ENCODE results near the gene CTAG1B.

Gene CTAG1B

DNA sequence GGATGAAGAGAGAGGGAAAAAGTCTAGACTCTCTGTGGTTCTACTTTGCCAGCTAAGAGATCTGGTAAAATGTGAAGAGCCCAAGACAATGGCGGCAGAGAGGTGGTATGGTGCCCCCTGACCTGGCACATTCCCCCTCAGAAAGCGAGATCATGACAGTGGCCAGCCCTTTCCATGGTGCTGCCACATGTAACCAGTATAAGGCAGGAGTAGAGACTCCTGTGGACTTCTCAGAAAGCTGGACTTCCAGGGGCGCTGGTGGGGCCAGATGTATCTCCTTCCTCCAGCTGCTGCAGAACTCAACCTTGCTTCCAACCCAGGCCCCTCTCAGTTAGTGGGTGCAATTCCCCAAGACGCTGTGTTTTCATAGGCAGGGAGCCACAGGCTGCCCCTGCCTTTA is 24.6 kb downstream of the CTAG1B start:
- ATAC-seq, result no peak
- TF ChIP-seq PPARA (CRISPR knock-in tag; IDR thresholded peaks at IDR 0.05; ENCODE audit: borderline replicate concordance) (no peak), GLIS3 (CRISPR knock-in tag; IDR thresholded peaks at IDR 0.05) (no peak), PATZ1 (CRISPR knock-in tag; IDR thresholded peaks at IDR 0.05; ENCODE audit: borderline replicate concordance) (no peak), ZNF70 (CRISPR knock-in tag; IDR thresholded peaks at IDR 0.05) (no peak), ZFP30 (CRISPR knock-in tag; IDR thresholded peaks at IDR 0.05) (no peak), ZNF8 (CRISPR knock-in tag; IDR thresholded peaks at IDR 0.05) (no peak), POU6F1 (CRISPR knock-in tag; IDR thresholded peaks at IDR 0.05; ENCODE audit: borderline replicate concordance, low read depth) (no peak), TCF4 (CRISPR knock-in tag; IDR thresholded peaks at IDR 0.05; ENCODE audit: borderline replicate concordance) (no peak), BACH2 (CRISPR knock-in tag; IDR thresholded peaks at IDR 0.05; ENCODE audit: borderline replicate concordance) (no peak)

DNA sequence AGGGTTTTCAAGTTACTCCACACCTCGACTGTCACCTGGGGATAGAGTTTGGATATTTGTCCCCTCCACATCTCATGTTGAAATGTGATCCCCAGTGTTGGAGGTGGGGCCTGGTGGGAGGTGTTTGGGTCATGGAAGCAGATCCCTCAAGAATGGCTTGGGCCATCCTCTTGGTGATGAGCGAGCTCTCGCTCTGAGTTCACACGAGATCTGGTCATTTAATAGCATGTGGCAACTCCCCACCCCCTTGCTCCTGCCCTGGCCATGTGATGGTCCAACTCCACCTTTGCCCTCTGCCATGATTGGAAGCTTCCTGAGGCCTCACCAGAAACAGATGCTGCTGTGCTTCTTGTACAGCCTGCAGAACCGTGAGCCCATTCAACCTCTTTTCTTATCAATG is 25.9 kb downstream of the CTAG1B start:
- ATAC-seq, result no peak
- TF ChIP-seq PPARA (CRISPR knock-in tag; IDR thresholded peaks at IDR 0.05; ENCODE audit: borderline replicate concordance) (no peak), GLIS3 (CRISPR knock-in tag; IDR thresholded peaks at IDR 0.05) (no peak), OSR1 (CRISPR knock-in tag; IDR thresholded peaks at IDR 0.05) (no peak), CSRNP3 (CRISPR knock-in tag; IDR thresholded peaks at IDR 0.05) (no peak), POU6F1 (CRISPR knock-in tag; IDR thresholded peaks at IDR 0.05; ENCODE audit: borderline replicate concordance, low read depth) (no peak), ZNF8 (CRISPR knock-in tag; IDR thresholded peaks at IDR 0.05) (no peak), TOX (CRISPR knock-in tag; IDR thresholded peaks at IDR 0.05; ENCODE audit: borderline replicate concordance) (no peak), SNAI2 (CRISPR knock-in tag; IDR thresholded peaks at IDR 0.05) (no peak), ZFP30 (CRISPR knock-in tag; IDR thresholded peaks at IDR 0.05) (no peak), ARNTL (CRISPR knock-in tag; IDR thresholded peaks at IDR 0.05; ENCODE audit: borderline replicate concordance, low read depth) (no peak), CSDC2 (CRISPR knock-in tag; IDR thresholded peaks at IDR 0.05) (no peak), ZNF70 (CRISPR knock-in tag; IDR thresholded peaks at IDR 0.05) (no peak), TCF4 (CRISPR knock-in tag; IDR thresholded peaks at IDR 0.05; ENCODE audit: borderline replicate concordance) (no peak), RARB (CRISPR knock-in tag; IDR thresholded peaks at IDR 0.05) (no peak)
- TF ChIP-seq, protein P1, sequence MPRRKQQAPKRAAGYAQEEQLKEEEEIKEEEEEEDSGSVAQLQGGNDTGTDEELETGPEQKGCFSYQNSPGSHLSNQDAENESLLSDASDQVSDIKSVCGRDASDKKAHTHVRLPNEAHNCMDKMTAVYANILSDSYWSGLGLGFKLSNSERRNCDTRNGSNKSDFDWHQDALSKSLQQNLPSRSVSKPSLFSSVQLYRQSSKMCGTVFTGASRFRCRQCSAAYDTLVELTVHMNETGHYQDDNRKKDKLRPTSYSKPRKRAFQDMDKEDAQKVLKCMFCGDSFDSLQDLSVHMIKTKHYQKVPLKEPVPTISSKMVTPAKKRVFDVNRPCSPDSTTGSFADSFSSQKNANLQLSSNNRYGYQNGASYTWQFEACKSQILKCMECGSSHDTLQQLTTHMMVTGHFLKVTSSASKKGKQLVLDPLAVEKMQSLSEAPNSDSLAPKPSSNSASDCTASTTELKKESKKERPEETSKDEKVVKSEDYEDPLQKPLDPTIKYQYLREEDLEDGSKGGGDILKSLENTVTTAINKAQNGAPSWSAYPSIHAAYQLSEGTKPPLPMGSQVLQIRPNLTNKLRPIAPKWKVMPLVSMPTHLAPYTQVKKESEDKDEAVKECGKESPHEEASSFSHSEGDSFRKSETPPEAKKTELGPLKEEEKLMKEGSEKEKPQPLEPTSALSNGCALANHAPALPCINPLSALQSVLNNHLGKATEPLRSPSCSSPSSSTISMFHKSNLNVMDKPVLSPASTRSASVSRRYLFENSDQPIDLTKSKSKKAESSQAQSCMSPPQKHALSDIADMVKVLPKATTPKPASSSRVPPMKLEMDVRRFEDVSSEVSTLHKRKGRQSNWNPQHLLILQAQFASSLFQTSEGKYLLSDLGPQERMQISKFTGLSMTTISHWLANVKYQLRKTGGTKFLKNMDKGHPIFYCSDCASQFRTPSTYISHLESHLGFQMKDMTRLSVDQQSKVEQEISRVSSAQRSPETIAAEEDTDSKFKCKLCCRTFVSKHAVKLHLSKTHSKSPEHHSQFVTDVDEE (CRISPR knock-in tag; IDR thresholded peaks at IDR 0.05), result no peak
- TF ChIP-seq, protein P2, sequence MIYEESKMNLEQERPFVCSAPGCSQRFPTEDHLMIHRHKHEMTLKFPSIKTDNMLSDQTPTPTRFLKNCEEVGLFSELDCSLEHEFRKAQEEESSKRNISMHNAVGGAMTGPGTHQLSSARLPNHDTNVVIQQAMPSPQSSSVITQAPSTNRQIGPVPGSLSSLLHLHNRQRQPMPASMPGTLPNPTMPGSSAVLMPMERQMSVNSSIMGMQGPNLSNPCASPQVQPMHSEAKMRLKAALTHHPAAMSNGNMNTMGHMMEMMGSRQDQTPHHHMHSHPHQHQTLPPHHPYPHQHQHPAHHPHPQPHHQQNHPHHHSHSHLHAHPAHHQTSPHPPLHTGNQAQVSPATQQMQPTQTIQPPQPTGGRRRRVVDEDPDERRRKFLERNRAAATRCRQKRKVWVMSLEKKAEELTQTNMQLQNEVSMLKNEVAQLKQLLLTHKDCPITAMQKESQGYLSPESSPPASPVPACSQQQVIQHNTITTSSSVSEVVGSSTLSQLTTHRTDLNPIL (CRISPR knock-in tag; IDR thresholded peaks at IDR 0.05; ENCODE audit: low read depth), result no peak

- ATAC-seq, result no peak
- no peak for TF ChIP-seq BACH2 (CRISPR knock-in tag; IDR thresholded peaks at IDR 0.05; ENCODE audit: borderline replicate concordance)
- no peak for TF ChIP-seq ISL1 (CRISPR knock-in tag; IDR thresholded peaks at IDR 0.05)
- no peak for TF ChIP-seq ZFP30 (CRISPR knock-in tag; IDR thresholded peaks at IDR 0.05)
- TF ChIP-seq ESRRG (CRISPR knock-in tag; IDR thresholded peaks at IDR 0.05), result no peak
- TF ChIP-seq SNAI2 (CRISPR knock-in tag; IDR thresholded peaks at IDR 0.05), result no peak
- no peak for TF ChIP-seq OSR1 (CRISPR knock-in tag; IDR thresholded peaks at IDR 0.05)
- no peak for TF ChIP-seq ZC3H10 (CRISPR knock-in tag; IDR thresholded peaks at IDR 0.05)
- no peak for TF ChIP-seq ZNF8 (CRISPR knock-in tag; IDR thresholded peaks at IDR 0.05)
- no peak for TF ChIP-seq PPARA (CRISPR knock-in tag; IDR thresholded peaks at IDR 0.05; ENCODE audit: borderline replicate concordance)
- no peak for TF ChIP-seq ARNTL (CRISPR knock-in tag; IDR thresholded peaks at IDR 0.05; ENCODE audit: borderline replicate concordance, low read depth)
- no peak for TF ChIP-seq CSDC2 (CRISPR knock-in tag; IDR thresholded peaks at IDR 0.05)
- TF ChIP-seq TCF4 (CRISPR knock-in tag; IDR thresholded peaks at IDR 0.05; ENCODE audit: borderline replicate concordance), result no peak
- no peak for TF ChIP-seq ZFP3 (CRISPR knock-in tag; IDR thresholded peaks at IDR 0.05)
- no peak for TF ChIP-seq POU6F1 (CRISPR knock-in tag; IDR thresholded peaks at IDR 0.05; ENCODE audit: borderline replicate concordance, low read depth)
- TF ChIP-seq TOX (CRISPR knock-in tag; IDR thresholded peaks at IDR 0.05; ENCODE audit: borderline replicate concordance), result no peak
These were observed 26.6 kb downstream of the CTAG1B start for GRCh38 chrX:154592505-154592904.
